ENCODE data around the gene NLRP13.

GRCh38 chr19:55857974-55858373, 74.2 kb downstream of the NLRP13 start:
- TF ChIP-seq POLR2AphosphoS5 (IDR thresholded peaks at IDR 0.05; ENCODE audit: borderline replicate concordance, low read depth, low read length) (no peak), EZH2 (IDR thresholded peaks at IDR 0.05) (no peak)

Measured in SK-N-MC (cell line).